ENCODE results near the gene SLC7A7. TPM values are rescaled to one million over a fixed set of nuclear protein-coding genes. Genes with fewer than 3 reads are reported as not detected.

Gene SLC7A7
- total and polyA plus RNA-seq, 10 of the 15 experiments (the other 5 are each of a cell fraction or from before 2014, with no cell fraction given) = 27.8 to 79.2 (median 50.8) TPM

DNA sequence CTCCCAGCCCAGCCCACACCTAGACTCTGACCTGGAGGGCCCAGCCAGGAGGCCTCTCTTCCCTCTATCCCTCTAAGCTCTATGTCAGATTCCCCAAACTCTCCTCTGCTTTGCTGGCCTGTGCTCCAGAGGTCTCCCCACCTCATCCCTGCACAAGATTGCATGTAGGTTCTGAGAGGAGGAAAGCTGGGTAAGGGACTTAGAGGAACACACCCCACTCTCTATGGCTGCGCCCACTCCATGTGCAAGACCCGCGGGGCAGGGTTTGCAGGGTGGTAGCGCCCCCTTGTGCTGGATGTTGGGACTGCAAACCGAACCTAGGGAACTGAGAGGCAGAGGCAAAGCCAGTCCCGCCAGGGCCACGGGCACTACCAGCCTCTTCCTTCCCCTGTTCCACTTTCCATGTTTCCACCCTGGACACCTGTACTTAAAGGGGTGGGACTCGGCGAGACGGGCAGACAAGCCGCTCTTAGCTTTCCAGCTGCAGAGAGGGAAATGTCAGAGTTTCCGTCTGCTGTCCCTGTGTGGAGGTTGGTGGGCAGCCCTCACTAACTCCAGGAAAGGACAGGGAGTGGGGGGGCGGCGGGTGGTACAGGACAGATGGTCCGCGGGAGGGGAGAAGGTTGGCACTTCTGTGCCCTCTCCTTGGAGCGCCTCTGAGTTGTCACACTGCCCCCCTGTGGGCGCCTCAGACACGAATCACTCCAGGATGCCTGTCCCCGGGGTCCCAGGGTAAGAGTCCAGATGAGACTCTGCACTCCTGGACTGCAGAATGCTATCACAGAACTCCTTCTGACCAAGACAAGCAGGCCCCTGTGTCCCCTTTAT, 37.9 kb upstream of the SLC7A7 start (continued):
- TF ChIP-seq, protein P1, sequence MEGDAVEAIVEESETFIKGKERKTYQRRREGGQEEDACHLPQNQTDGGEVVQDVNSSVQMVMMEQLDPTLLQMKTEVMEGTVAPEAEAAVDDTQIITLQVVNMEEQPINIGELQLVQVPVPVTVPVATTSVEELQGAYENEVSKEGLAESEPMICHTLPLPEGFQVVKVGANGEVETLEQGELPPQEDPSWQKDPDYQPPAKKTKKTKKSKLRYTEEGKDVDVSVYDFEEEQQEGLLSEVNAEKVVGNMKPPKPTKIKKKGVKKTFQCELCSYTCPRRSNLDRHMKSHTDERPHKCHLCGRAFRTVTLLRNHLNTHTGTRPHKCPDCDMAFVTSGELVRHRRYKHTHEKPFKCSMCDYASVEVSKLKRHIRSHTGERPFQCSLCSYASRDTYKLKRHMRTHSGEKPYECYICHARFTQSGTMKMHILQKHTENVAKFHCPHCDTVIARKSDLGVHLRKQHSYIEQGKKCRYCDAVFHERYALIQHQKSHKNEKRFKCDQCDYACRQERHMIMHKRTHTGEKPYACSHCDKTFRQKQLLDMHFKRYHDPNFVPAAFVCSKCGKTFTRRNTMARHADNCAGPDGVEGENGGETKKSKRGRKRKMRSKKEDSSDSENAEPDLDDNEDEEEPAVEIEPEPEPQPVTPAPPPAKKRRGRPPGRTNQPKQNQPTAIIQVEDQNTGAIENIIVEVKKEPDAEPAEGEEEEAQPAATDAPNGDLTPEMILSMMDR (IDR thresholded peaks at IDR 0.05 in 2 of 3, conservative IDR thresholded peaks at IDR 0.05 in 1 of 3; ENCODE audit: control insufficient read depth in 2 of 3, extremely low read depth in 1 of 3, insufficient read depth in 1 of 3, low read depth in 3 of 3, low read length in 3 of 3) = peak; percentile 85 to 98 (median 93)
- no peak for TF ChIP-seq RBBP5 (conservative IDR thresholded peaks at IDR 0.05)
- TF ChIP-seq HCFC1 (IDR thresholded peaks at IDR 0.05; ENCODE audit: low read length) = no peak
- no peak for TF ChIP-seq ZSCAN29 (IDR thresholded peaks at IDR 0.05)
- TF ChIP-seq ZNF622 (IDR thresholded peaks at IDR 0.05) = no peak
- TF ChIP-seq, protein P2, sequence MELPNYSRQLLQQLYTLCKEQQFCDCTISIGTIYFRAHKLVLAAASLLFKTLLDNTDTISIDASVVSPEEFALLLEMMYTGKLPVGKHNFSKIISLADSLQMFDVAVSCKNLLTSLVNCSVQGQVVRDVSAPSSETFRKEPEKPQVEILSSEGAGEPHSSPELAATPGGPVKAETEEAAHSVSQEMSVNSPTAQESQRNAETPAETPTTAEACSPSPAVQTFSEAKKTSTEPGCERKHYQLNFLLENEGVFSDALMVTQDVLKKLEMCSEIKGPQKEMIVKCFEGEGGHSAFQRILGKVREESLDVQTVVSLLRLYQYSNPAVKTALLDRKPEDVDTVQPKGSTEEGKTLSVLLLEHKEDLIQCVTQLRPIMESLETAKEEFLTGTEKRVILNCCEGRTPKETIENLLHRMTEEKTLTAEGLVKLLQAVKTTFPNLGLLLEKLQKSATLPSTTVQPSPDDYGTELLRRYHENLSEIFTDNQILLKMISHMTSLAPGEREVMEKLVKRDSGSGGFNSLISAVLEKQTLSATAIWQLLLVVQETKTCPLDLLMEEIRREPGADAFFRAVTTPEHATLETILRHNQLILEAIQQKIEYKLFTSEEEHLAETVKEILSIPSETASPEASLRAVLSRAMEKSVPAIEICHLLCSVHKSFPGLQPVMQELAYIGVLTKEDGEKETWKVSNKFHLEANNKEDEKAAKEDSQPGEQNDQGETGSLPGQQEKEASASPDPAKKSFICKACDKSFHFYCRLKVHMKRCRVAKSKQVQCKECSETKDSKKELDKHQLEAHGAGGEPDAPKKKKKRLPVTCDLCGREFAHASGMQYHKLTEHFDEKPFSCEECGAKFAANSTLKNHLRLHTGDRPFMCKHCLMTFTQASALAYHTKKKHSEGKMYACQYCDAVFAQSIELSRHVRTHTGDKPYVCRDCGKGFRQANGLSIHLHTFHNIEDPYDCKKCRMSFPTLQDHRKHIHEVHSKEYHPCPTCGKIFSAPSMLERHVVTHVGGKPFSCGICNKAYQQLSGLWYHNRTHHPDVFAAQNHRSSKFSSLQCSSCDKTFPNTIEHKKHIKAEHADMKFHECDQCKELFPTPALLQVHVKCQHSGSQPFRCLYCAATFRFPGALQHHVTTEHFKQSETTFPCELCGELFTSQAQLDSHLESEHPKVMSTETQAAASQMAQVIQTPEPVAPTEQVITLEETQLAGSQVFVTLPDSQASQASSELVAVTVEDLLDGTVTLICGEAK (IDR thresholded peaks at IDR 0.05; ENCODE audit: borderline replicate concordance) = no peak
- TF ChIP-seq, protein P3, sequence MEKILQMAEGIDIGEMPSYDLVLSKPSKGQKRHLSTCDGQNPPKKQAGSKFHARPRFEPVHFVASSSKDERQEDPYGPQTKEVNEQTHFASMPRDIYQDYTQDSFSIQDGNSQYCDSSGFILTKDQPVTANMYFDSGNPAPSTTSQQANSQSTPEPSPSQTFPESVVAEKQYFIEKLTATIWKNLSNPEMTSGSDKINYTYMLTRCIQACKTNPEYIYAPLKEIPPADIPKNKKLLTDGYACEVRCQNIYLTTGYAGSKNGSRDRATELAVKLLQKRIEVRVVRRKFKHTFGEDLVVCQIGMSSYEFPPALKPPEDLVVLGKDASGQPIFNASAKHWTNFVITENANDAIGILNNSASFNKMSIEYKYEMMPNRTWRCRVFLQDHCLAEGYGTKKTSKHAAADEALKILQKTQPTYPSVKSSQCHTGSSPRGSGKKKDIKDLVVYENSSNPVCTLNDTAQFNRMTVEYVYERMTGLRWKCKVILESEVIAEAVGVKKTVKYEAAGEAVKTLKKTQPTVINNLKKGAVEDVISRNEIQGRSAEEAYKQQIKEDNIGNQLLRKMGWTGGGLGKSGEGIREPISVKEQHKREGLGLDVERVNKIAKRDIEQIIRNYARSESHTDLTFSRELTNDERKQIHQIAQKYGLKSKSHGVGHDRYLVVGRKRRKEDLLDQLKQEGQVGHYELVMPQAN (conservative IDR thresholded peaks at IDR 0.05) = no peak; the same call in 1 of the 2 replicates
- TF ChIP-seq LARP7 (IDR thresholded peaks at IDR 0.05) = peak; percentile 78; the same call in 1 of the 2 replicates
- TF ChIP-seq RUNX3 (IDR thresholded peaks at IDR 0.05; ENCODE audit: low read length) = no peak; the same call in none of the 2 replicates
- TF ChIP-seq, protein P4, sequence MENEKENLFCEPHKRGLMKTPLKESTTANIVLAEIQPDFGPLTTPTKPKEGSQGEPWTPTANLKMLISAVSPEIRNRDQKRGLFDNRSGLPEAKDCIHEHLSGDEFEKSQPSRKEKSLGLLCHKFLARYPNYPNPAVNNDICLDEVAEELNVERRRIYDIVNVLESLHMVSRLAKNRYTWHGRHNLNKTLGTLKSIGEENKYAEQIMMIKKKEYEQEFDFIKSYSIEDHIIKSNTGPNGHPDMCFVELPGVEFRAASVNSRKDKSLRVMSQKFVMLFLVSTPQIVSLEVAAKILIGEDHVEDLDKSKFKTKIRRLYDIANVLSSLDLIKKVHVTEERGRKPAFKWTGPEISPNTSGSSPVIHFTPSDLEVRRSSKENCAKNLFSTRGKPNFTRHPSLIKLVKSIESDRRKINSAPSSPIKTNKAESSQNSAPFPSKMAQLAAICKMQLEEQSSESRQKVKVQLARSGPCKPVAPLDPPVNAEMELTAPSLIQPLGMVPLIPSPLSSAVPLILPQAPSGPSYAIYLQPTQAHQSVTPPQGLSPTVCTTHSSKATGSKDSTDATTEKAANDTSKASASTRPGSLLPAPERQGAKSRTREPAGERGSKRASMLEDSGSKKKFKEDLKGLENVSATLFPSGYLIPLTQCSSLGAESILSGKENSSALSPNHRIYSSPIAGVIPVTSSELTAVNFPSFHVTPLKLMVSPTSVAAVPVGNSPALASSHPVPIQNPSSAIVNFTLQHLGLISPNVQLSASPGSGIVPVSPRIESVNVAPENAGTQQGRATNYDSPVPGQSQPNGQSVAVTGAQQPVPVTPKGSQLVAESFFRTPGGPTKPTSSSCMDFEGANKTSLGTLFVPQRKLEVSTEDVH (IDR thresholded peaks at IDR 0.05; ENCODE audit: low read depth, partially characterized antibody) = no peak
- TF ChIP-seq, protein P5, sequence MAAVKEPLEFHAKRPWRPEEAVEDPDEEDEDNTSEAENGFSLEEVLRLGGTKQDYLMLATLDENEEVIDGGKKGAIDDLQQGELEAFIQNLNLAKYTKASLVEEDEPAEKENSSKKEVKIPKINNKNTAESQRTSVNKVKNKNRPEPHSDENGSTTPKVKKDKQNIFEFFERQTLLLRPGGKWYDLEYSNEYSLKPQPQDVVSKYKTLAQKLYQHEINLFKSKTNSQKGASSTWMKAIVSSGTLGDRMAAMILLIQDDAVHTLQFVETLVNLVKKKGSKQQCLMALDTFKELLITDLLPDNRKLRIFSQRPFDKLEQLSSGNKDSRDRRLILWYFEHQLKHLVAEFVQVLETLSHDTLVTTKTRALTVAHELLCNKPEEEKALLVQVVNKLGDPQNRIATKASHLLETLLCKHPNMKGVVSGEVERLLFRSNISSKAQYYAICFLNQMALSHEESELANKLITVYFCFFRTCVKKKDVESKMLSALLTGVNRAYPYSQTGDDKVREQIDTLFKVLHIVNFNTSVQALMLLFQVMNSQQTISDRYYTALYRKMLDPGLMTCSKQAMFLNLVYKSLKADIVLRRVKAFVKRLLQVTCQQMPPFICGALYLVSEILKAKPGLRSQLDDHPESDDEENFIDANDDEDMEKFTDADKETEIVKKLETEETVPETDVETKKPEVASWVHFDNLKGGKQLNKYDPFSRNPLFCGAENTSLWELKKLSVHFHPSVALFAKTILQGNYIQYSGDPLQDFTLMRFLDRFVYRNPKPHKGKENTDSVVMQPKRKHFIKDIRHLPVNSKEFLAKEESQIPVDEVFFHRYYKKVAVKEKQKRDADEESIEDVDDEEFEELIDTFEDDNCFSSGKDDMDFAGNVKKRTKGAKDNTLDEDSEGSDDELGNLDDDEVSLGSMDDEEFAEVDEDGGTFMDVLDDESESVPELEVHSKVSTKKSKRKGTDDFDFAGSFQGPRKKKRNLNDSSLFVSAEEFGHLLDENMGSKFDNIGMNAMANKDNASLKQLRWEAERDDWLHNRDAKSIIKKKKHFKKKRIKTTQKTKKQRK (IDR thresholded peaks at IDR 0.05; ENCODE audit: low read depth, low read length) = no peak

Data from GM12878 (cell line).